Stomach (tissue), 9 donors: ENCODE results near the gene ADAMTS12. TPM values are rescaled to one million over a fixed set of nuclear protein-coding genes. Genes with fewer than 3 reads are reported as not detected.

Source experiments
- DNase-seq, 2 donors: peaks; one replicate each; pipeline versions ENCODE4 v3.0.0 to v3.0.0-alpha.2; 2013 to 2019
- H3K27ac ChIP-seq, 5 donors: fragments of 200-600 bp in 4 of 5; sonication (generic) in 4 of 5; one replicate each; pipeline ENCODE4 v1.5.1; 2013 to 2019; ENCODE audit warnings: mild to moderate bottlenecking in 1 of 5, moderate library complexity in 1 of 5
- H3K27me3 ChIP-seq, 3 donors: fragments of 200-600 bp; sonication (generic); one replicate each; pipeline ENCODE4 v1.5.1; 2017 to 2019; ENCODE audit warnings: mixed run types in 1 of 3
- H3K36me3 ChIP-seq, 4 donors: fragments of 200-600 bp; sonication (generic); 1 replicate in 3 of 4; 2 replicates in 1 of 4; pipeline ENCODE4 v1.5.1; 2016 to 2019
- H3K4me1 ChIP-seq, 4 donors: fragments of 200-600 bp; sonication (generic); one replicate each; pipeline ENCODE4 v1.5.1; 2016 to 2019
- H3K4me3 ChIP-seq, 4 donors: fragments of 200-600 bp; sonication (generic) in 3 of 4; one replicate each; pipeline ENCODE4 v1.5.1; 2016 to 2019; ENCODE audit warnings: mild to moderate bottlenecking in 1 of 4
- H3K9me3 ChIP-seq, 4 donors: fragments of 200-600 bp; sonication (generic); one replicate each; pipeline ENCODE4 v1.5.1; 2016 to 2019
- EP300 ChIP-seq: sonication (generic); formaldehyde crosslinking; IDR thresholded peaks from one replicate; pipeline ENCODE4 v1.6.1; 2017; ENCODE audit warnings: antibody characterized with exemption
- POLR2A ChIP-seq, 4 donors: fragments of 450-650 bp; IDR thresholded peaks; one replicate each; pipeline ENCODE4 v1.6.1; 2016; ENCODE audit warnings: antibody characterized with exemption in 4 of 4, control low read depth in 2 of 4, mild to moderate bottlenecking in 1 of 4, moderate library complexity in 1 of 4
- POLR2AphosphoS5 ChIP-seq, 3 donors: sonication (generic); formaldehyde crosslinking; IDR thresholded peaks; one replicate each; pipeline ENCODE4 v1.6.1; 2016; ENCODE audit warnings: antibody characterized with exemption in 3 of 3
- WGBS, 5 donors: extraction: QIAGEN DNeasy Blood & Tissue Kit in 3 of 5; methylation state at CpG; one replicate each; pipeline versions ENCODE4 v1.1.5 to v1.1.7; 2013 to 2018; 5-methylcytosine and 5-hydroxymethylcytosine counted together
- intact Hi-C: fragments of 100-400 bp; cut with DNase I; formaldehyde crosslinking; loops from one replicate; pipeline ENCODE4 v1.15.1; 2023; ENCODE audit warnings: low total_unique reads
- polyA plus RNA-seq, 3 donors: library from polyadenylated mRNA; stranded (reverse); fragments of 200-250 nt; gene quantifications; one replicate each; pipeline ENCODE4 v1.2.3, GENCODE V29; 2013
- total RNA-seq, 5 donors: library from RNA; depleted of rRNA; stranded (reverse); fragments of >200 nt; gene quantifications; one replicate each; pipeline versions ENCODE4 v1.1.0 to v1.2.3, GENCODE V29; 2014 to 2016
- TF ChIP-seq, protein P1 (sequence below), 7 experiments: fragments of 450-650 bp in 4 of 7; fragments of 200-600 bp in 3 of 7; sonication (generic) in 3 of 7; IDR thresholded peaks; one replicate each; pipeline ENCODE4 v1.5.1; 2016 to 2019; ENCODE audit warnings: antibody characterized with exemption in 7 of 7, control low read depth in 2 of 7, mild to moderate bottlenecking in 1 of 7
- donor health status: healthy with polysubstance abuse.
- donor health status: Bipolar disorder and iron deficiency.
- donor health status: healthy.

The ADAMTS12 gene
- total and polyA plus RNA-seq, 8 donors: 0.14 to 17.1 (median 0.62) TPM; not detected in 1

DNA sequence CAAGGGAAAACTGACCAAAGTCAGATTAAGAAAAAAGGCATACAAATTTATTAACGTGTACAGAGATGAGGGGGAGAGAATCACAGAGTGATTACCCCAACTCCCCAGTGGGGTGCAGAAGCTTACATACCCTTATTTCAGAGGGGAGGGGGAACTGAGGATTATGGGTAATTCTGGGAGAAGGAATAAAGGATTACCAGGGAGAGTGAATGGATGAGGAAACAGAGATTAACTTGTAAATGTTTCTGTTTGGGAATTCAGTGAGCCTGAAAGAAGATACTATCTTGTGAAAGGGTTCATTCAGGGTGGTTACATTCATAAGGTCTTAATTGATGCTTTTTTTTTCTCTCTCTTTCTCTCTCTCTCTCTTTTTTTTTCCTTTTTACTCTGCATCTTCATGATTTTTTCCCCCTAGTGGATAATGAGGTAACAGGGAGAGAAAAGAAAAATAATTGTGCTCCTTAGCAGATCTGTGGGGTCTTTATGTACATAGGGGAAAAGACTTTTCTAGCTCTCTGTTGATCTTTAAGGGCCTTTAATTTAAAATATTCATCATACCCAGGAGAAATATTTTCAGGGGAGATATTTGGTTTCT lies 401.6 kb downstream of the ADAMTS12 start:
- Histone ChIP-seq H3K4me1 (no peaks in the 10 kb centered on the region), H3K27ac (no peak overlapping the region), H3K9me3 (no peaks in the 10 kb centered on the region), H3K27me3 (no peaks in the 10 kb centered on the region), H3K36me3 (no peaks in the 10 kb centered on the region), H3K4me3 (no peak overlapping the region)
- DNase-seq: no peak
- WGBS, 5 donors: 74 to 97% (median 83%) methylated on average over 1 of the region's 1 CpG
- TF ChIP-seq, protein P1, sequence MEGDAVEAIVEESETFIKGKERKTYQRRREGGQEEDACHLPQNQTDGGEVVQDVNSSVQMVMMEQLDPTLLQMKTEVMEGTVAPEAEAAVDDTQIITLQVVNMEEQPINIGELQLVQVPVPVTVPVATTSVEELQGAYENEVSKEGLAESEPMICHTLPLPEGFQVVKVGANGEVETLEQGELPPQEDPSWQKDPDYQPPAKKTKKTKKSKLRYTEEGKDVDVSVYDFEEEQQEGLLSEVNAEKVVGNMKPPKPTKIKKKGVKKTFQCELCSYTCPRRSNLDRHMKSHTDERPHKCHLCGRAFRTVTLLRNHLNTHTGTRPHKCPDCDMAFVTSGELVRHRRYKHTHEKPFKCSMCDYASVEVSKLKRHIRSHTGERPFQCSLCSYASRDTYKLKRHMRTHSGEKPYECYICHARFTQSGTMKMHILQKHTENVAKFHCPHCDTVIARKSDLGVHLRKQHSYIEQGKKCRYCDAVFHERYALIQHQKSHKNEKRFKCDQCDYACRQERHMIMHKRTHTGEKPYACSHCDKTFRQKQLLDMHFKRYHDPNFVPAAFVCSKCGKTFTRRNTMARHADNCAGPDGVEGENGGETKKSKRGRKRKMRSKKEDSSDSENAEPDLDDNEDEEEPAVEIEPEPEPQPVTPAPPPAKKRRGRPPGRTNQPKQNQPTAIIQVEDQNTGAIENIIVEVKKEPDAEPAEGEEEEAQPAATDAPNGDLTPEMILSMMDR (IDR thresholded peaks at IDR 0.05): no peak
- TF ChIP-seq EP300: no peak
- no peak for TF ChIP-seq POLR2A (IDR thresholded peaks at IDR 0.05)
- no peak for TF ChIP-seq POLR2AphosphoS5 (IDR thresholded peaks at IDR 0.05)
- intact Hi-C loops: no loop called here

GRCh38 chr5:33489481-33490067 lies 402.2 kb downstream of the ADAMTS12 start:
- TF ChIP-seq, protein P1 (IDR thresholded peaks at IDR 0.05): no peak
- TF ChIP-seq POLR2A (IDR thresholded peaks at IDR 0.05) (no peak), EP300 (no peak), POLR2AphosphoS5 (IDR thresholded peaks at IDR 0.05) (no peak)
- 77 to 86% (median 79%) methylated on average over 6 of the region's 6 CpGs for WGBS, 5 donors
- Histone ChIP-seq H3K9me3 (no peaks in the 10 kb centered on the region), H3K36me3 (no peaks in the 10 kb centered on the region), H3K27ac (no peak overlapping the region), H3K4me3 (no peak overlapping the region), H3K4me1 (no peaks in the 10 kb centered on the region), H3K27me3 (no peaks in the 10 kb centered on the region)
- intact Hi-C loops: no loop called here
- DNase-seq: no peak

GRCh38 chr5:33488558-33489355 lies 403.0 kb downstream of the ADAMTS12 start:
- Histone ChIP-seq H3K4me1 (no peaks in the 10 kb centered on the region), H3K9me3 (no peaks in the 10 kb centered on the region), H3K27ac (no peak overlapping the region), H3K27me3 (no peaks in the 10 kb centered on the region), H3K4me3 (no peak overlapping the region), H3K36me3 (no peaks in the 10 kb centered on the region)
- DNase-seq: no peak
- WGBS, 5 donors: 93 to 97% (median 95%) methylated on average over 14 to 19 of the region's 19 CpGs
- intact Hi-C loops: no loop called here
- no peak for TF ChIP-seq POLR2A (IDR thresholded peaks at IDR 0.05)
- TF ChIP-seq EP300: no peak
- TF ChIP-seq, protein P1 (IDR thresholded peaks at IDR 0.05): no peak
- no peak for TF ChIP-seq POLR2AphosphoS5 (IDR thresholded peaks at IDR 0.05)

DNA sequence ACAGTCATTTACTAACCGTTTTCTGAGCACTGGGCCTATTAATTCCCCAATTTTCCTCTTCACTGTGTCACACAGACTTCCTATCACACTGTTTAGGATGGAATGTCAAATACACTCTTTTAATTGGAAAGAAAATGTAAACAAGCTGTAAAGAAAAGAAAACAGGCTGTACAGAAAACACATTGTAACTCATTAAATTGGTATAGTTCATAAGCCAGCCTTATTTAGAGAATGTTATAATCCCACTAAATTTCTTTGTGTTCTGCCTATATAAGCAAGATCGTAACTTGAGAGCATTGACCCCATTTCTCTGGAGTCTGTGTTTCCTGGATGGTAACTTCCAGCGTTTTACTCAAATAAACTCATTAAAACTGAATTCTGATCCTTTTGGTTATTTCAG lies 404.6 kb downstream of the ADAMTS12 start:
- DNase-seq: no peak
- TF ChIP-seq POLR2AphosphoS5 (IDR thresholded peaks at IDR 0.05) (no peak), POLR2A (IDR thresholded peaks at IDR 0.05) (no peak)
- intact Hi-C loops: no loop called here

More for the DNA sequence above, 404.6 kb downstream of the ADAMTS12 start:
- no peaks in the 10 kb centered on the region for H3K36me3 ChIP-seq
- H3K27ac ChIP-seq: no peak overlapping the region
- no peaks in the 10 kb centered on the region for H3K9me3 ChIP-seq
- H3K4me1 ChIP-seq: no peaks in the 10 kb centered on the region
- WGBS, 5 donors: 50 to 62% (median 58%) methylated on average over 3 of the region's 3 CpGs
- no peak overlapping the region for H3K4me3 ChIP-seq
- H3K27me3 ChIP-seq: no peaks in the 10 kb centered on the region
